Measurements from ENCODE around the gene CLIC3. TPM values are rescaled to one million over a fixed set of nuclear protein-coding genes. Genes with fewer than 3 reads are reported as not detected.
A peak's percentile ranks its signal among the peaks of the same experiment; 100 is the strongest.

Gene CLIC3
- total RNA-seq, 1 donor from 2014 or later: 49.3 TPM

GRCh38 chr9:136994888-136995230 lies 1.5 kb downstream of the CLIC3 start:
- Histone ChIP-seq H3K4me3 (peak overlapping the region; percentile 55), H3K36me3 (peaks cover 16% of the 10 kb centered on the region), H3K27ac (no peak overlapping the region), H3K9me3 (no peaks in the 10 kb centered on the region), H3K27me3 (ENCODE audit: low read depth) (no peaks in the 10 kb centered on the region), H3K4me1 (peaks cover 67% of the 10 kb centered on the region)
- DNase-seq (no peak), ATAC-seq (no peak)
- intact Hi-C loops (cut with DNase I): no loop called here
- TF ChIP-seq CTCF (IDR thresholded peaks at IDR 0.05): no peak

GRCh38 chr9:136994180-136994887 lies 2.0 kb downstream of the CLIC3 start:
- DNase-seq: no peak
- Histone ChIP-seq H3K27ac (no peak overlapping the region), H3K36me3 (peaks cover 16% of the 10 kb centered on the region), H3K27me3 (ENCODE audit: low read depth) (no peaks in the 10 kb centered on the region), H3K4me1 (peaks cover 61% of the 10 kb centered on the region), H3K9me3 (no peaks in the 10 kb centered on the region), H3K4me3 (no peak overlapping the region)
- intact Hi-C loops (cut with DNase I): no loop called here
- no peak for ATAC-seq
- no peak for TF ChIP-seq CTCF (IDR thresholded peaks at IDR 0.05)

DNA sequence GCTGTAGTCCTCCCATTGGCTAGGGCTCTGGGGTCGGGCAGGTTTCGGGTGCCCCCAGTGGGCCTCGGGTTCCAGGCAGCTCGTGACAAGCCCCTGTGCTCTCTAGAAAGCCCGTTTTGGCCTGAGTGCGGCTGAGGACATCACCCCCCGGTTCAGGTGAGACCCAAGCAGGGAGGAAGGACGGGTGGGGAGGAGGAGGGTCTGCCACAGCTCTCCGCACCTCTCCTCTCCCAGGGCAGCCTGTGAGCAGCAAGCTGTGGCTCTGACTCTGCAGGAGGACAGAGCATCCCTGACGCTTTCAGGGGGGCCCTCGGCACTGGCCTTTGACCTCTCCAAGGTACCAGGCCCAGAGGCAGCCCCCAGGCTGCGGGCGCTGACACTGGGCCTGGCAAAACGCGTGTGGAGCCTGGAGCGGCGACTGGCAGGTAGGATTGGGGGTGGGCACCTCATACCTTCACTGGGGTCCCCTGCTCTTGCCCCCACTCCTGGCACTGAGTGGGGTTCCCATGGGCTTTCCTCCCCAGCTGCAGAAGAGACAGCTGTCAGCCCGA lies 3.5 kb downstream of the CLIC3 start:
- peak overlapping the region; percentile 90 for H3K4me3 ChIP-seq
- DNase-seq: no peak
- intact Hi-C loops (cut with DNase I): no loop called here
- no peak for TF ChIP-seq CTCF (IDR thresholded peaks at IDR 0.05)
- ATAC-seq: no peak
- H3K9me3 ChIP-seq: no peaks in the 10 kb centered on the region
- H3K27me3 ChIP-seq (ENCODE audit: low read depth): no peaks in the 10 kb centered on the region
- H3K4me1 ChIP-seq: peaks cover 60% of the 10 kb centered on the region
- peaks cover 16% of the 10 kb centered on the region for H3K36me3 ChIP-seq
- H3K27ac ChIP-seq: peak overlapping the region; percentile 85

DNA sequence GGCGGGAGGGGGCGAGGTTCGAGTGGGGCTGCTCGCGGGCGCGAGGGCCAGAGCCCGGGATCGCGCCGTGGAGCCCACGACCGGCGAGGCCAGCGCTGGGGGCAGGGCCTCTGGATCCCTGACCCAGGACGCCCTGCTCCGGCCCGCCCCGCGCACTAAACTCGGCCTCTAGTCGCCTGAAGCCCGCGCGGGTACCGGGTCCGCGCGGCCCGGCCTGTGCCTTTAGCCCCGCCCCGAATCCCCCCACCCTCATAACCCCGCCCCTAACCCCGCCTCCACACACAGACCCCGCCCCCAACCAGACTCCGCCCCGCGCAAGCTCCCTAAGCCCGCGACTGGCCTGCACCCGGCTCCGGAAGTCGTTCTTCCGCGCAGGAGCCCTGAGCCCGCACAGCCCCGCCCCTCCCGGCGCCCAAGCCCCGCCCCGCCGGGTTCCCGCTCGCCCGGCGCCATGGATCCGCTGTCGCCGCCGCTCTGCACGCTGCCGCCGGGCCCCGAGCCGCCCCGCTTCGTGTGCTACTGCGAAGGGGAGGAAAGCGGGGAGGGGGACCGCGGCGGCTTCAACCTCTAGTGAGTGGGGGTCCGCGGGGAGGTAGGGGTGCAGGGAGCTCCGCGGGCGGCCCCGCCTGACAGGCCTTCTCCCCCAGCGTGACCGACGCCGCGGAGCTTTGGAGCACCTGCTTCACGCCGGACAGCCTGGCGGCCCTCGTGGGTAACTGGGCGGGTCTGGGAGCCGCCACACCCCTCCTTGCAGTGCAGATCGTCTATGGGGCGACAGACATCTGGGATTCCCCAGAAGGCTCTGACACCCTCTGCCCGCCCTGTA lies 4.2 kb downstream of the CLIC3 start, which contains the start of gene PAXX:
Gene PAXX, plus strand, starts transcription at position 430 of the 826 bp plus-strand sequence. Its CDS starts 22 bp downstream, at position 452.
- H3K27ac ChIP-seq: peak within 1 kb of the TSS; percentile 85
- H3K27me3 ChIP-seq (ENCODE audit: low read depth): no peaks in the 10 kb centered on the region
- H3K36me3 ChIP-seq: peaks cover 16% of the 10 kb centered on the region
- peak within 1 kb of the TSS; percentile 90 for H3K4me3 ChIP-seq
- peaks cover 55% of the 10 kb centered on the region for H3K4me1 ChIP-seq
- H3K9me3 ChIP-seq: no peaks in the 10 kb centered on the region
- ATAC-seq: peak; percentile 86 to 92
- no peak for TF ChIP-seq CTCF (IDR thresholded peaks at IDR 0.05)
- peak; percentile 97 for DNase-seq
- intact Hi-C loops (cut with DNase I): no loop called here

DNA sequence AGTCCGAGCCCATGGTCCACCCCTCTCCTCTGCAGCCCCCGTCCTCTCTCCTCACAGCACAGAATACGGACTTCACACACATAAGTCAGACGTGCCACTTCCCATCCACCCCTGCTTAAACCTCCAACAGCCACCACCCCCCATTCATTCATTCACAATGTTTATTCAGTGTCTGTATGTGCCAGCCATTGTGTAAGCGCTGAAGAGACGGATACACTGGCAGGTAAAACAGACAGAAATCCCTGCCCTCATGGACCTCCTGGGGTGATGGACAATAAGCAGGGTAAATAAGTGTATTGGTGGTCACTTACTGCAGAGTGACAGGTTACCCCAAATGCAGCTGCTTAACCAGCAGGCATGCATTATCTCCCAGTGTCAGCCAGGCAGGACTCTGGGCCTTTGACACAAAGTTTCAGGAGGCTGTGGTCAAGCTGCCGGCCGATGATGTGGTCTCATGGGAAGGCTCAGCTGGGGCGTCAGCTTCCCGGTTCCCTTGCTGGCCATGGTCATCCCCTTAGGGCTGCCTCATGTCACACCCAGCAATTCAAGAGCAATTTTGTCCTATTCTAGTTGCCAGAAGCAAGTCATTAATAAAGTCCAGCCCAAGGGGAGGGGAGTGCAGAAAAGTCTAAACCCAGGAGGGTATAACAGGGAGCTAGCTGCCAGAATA lies 6.0 kb downstream of the CLIC3 start:
- Histone ChIP-seq H3K9me3 (no peaks in the 10 kb centered on the region), H3K4me1 (peaks cover 37% of the 10 kb centered on the region), H3K27me3 (ENCODE audit: low read depth) (peaks cover 15% of the 10 kb centered on the region), H3K4me3 (no peak overlapping the region), H3K36me3 (peaks cover 16% of the 10 kb centered on the region), H3K27ac (no peak overlapping the region)
- intact Hi-C loops (cut with DNase I): no loop called here
- ATAC-seq: no peak
- no peak for DNase-seq
- TF ChIP-seq CTCF (IDR thresholded peaks at IDR 0.05): no peak

Measured in lower lobe of right lung (tissue), 2 donors.